ENCODE data around the gene CAPN15.

The CAPN15 gene

DNA sequence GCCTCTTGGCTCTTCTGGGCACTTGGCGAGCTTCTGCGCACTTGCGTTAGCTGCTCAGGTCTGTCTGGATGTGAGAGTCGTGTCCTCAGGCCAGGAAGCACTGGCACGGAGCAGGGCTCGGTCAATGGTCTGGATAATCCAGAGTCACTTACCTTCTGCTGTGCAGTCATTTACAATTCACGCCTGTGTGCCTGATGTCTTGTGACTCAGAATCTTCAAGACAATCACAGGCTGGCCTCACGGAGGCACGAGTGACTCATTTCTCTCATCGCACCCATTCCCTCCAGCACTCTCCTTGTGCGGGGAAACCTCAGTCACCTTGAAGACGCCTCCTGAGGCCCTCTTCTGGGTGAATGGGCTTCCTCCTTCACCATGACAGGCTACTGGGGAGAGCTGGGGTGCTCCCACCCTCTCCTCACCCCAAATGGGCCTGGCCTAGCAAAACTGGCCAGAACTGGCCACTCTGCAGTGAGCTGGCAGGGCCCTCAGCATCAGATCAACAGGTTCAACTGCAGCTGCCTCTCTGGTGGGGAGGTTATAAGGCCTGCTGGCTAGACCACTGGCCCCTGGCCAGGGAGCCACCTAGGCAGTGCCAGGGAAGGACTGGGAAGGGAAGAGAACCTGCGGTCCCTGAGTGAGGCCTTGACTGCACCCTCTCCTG, 1.9 kb upstream of the CAPN15 start:
- DNase-seq (ENCODE audit: low spot score) = peak; percentile 73

DNA sequence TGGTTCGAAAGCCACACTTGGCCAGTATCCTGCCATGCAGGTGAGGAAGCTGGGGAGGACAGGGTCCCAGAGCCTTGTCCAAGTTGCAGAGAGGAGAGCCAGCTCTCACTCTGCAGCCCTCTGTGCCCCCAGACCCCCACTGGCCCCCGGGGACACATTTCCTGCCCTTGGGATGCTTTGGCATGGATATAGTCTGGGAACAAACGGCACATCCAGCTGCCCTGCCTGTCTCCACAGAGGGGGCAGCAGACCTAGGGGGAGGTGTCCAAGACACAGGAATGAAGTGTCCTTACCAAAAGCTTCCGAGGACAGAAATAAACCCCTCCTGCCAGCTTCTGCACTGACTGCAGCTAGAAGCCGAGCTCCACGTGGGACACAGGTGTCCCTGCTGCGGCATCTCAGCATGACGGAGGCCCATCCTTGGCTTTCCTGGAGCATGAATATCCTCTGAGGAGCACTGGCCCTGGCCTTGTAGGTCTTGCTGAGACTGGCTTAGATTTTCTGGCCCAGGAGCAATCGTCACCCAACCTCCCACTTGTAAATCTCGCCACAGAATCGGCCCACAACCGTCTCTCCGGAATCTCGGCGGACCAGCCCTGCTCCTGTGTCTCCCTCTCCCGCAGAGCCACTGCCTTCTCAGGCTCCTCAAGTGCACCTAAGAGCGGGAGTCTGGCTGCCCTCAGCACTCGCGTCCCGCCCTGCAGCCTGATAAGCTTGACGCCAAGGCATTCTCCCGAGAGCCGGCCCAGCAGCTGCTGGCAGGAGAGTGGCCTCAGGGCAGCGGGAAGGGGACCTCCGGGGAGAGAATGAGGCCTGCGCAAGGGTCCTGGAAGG, 1.1 kb upstream of the CAPN15 start:
- no peak for DNase-seq (ENCODE audit: low spot score)

DNA sequence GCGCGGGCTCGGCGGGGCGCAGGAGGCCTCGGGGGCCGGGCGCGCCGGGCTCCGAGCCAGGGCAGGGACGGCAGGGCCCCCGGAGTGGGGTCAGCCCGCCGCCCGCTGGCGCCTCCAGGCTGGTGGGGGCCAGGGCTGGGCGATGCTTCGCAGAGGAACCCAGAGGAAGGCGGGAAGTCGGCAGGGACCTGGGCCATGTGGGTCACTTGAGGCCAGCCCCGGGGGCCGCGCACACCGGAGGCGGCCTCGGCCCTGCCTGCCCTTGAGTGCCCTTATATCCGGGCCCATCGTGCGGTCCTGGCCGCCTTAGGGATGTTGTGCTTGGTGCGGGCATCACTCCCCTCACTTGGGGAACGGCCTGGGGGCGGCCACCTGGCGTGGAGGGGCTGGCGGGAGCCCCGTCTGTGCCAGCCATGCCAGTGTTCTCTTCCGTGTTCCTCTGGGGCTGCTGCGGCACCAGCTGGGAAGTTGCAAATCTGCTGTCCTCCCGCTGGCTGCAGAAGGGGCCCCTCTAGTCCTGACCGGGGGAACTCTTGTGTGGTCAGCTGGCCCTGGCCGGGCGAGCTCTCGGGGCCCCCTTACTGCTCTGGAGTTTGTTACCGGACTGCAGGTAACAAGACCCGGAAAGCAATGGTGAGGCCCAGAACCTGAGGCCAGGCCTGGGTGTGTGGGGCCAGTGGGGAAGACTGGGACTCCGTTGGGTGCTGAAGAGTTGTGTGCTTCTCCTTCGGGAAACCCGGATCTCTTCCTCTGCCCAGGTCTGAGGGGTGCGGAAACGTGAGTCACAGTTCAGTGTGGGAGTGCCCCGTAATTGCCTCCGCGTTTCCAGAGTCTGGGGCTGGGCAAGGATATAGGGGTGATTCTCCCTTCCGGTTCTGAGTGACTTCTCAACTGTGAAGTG, 849 bp downstream of the CAPN15 start:
- peak; percentile 32 for DNase-seq (ENCODE audit: low spot score)

- peak; percentile 28 for DNase-seq (ENCODE audit: low spot score)
These were observed 1.6 kb downstream of the CAPN15 start for GRCh38 chr16:529012-529575.

DNA sequence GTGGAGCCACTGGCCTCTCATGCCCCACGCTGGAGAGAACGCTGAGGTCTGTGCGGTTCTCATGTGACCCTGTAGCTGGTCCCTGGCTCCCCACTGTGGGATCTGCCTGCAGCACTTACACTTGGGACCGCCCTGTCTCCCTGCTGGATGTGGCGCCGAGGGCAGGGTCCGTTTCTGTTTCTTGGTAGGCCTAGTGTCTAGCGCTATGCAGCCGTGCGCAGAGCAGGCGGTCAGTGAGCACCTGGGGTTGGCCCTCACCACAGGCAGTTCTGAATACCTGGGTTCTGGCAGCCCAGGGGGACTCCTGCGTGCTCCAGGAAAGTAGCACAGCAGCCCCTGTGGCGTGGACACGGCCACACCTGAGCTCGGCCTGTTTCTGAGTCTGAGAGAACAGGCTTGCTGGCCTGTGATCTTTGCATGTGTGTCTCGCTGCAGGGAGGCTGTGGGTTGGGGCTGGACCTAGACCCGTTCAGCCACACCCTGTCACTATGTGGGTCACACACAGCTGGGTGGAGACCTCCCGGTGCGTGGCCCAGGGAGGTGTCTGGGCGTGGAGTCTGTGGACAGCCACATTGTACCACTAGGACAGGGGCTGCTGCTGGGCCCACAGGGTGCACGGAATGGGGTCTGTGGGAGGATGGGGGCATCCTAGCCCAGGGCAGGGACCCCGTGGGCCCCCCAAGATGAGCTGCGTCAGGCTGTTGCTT, 2.8 kb downstream of the CAPN15 start:
- no peak for DNase-seq (ENCODE audit: low spot score)

DNA sequence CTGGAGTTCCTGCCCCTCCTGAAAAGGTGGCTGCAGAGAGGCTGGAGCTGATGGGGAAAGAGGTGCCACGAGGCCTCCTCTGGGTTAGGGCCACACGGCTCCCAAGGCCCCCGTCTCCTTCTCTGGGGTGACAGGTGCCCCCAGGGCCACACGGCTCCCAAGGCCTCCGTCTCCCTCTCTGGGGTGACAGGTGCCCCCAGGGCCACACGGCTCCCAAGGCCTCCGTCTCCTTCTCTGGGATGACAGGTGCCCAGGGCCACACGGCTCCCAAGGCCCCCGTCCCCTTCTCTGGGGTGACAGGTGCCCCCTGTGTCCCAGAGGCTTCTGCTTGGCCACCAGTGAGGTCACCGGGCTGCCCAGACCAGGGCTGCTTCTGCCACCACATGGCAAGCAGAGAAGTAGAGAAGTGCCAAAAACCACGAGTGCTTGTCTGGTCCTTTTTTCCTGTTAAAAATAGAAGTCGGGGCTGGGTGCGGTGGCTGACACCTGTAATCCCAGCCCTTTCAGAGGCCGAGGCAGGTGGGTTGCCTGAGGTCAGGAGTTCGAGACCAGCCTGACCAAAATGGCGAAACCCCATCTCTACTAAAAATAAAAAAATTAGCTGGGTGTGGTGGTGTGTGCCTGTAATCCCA, 4.1 kb downstream of the CAPN15 start:
- no peak for DNase-seq (ENCODE audit: low spot score)

DNA sequence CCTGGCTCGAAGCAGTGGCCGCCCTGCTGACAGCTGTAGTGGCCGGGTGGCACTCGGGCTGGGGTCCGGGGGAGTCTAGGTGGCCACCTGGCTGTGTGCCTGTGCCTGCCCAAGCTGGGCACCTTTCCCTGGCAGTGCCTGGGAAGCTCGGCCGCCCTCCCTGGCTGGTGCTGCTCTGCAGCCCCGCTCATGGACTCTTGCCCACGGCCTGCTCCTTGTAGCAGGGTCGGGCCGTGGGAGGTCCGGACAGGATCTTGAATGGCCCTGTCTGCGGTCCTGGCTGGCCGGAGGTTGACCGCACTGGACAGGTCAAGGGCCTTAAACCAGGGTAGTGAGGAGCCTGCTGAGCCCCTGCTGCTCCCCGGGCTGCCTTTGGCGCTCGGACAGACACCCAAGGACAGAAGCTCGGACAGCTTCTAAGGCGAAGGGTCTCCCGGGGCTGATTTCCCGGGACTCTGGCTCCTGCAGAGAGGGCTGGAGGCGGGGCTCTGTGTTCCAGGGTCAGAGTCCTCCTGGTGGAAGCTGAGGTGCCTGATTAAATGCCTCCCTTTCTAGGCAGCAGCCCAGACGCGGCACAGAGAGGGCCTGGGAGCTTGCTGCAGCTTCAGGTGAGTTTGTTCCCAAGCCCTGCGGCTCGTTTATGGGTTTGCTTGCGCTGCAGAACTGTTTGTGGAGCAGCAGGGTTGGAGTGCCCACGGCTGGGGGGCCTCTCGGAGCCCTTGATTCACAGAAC, 6.0 kb downstream of the CAPN15 start:
- no peak for DNase-seq (ENCODE audit: low spot score)

DNA sequence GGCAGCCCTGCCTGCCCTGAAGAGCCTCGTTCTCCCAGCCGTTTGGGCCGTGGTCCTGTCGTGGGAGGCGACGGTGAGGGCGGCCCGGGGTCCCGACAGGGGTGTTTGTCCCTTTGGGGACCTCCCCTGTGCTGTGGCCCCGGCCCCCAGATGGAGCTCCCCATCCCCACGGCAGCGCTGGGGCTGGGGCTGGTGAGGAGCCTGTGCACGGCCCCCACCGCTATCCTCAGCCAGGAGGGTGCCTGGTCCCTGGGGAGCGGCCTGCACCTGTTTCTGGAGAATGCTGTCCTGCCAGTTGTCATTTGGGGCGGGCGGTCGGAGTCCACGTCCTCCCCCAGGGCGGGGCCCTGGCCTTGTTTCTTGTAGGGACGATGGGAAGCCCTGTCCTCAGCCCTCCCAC, 6.6 kb downstream of the CAPN15 start:
- DNase-seq (ENCODE audit: low spot score) = no peak

GRCh38 chr16:534856-535445, 7.4 kb downstream of the CAPN15 start:
- DNase-seq (ENCODE audit: low spot score) = no peak

GRCh38 chr16:535446-536405, 8.2 kb downstream of the CAPN15 start:
- DNase-seq (ENCODE audit: low spot score) = no peak

- DNase-seq (ENCODE audit: low spot score) = no peak
These were observed 9.2 kb downstream of the CAPN15 start for GRCh38 chr16:536746-537145.

DNA sequence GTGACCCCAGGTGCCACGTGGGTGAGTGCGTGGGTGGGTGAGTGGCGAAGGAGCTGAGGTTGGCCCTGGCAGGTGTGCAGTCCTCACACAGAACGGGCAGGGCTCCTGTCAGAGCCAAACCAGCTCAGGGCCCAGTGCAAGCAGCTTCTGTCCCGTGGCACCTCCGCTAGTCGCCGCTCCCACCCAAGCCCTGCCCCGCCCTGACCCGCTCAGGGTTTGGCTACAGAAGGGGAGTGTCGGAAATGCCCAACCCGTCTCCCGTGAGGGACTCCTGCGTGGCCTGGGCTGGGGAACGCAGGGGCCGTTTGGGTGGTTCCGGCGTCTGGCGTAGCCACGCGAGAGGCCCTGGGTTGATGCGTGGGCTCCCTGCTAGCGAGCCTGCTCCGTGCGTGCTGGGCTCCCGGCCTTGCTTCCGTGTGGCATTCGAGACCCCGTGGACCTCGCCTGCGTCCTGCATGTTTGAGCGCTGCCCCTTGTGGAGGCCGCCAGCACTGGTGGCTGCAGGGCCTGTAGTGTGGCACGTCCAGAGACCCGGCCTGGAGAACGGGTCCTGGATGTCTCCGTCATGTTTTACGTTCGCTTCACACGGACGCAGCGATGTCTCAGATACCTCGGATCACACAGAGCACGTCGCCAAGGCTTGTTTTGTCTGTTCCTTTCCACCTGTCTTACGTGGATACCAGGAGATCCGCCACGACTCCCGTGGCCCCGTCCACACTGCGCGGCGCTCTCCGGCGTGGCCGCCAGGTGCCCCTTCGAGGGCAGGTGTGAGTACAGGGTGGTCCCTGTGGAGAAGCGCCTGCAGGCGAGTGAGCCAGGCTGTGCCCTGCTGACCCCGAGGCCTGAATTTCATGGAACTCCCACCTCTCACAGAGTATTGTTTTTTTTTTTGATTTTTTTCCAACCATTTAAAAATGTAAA, 10.2 kb downstream of the CAPN15 start:
- no peak for DNase-seq (ENCODE audit: low spot score)

DNA sequence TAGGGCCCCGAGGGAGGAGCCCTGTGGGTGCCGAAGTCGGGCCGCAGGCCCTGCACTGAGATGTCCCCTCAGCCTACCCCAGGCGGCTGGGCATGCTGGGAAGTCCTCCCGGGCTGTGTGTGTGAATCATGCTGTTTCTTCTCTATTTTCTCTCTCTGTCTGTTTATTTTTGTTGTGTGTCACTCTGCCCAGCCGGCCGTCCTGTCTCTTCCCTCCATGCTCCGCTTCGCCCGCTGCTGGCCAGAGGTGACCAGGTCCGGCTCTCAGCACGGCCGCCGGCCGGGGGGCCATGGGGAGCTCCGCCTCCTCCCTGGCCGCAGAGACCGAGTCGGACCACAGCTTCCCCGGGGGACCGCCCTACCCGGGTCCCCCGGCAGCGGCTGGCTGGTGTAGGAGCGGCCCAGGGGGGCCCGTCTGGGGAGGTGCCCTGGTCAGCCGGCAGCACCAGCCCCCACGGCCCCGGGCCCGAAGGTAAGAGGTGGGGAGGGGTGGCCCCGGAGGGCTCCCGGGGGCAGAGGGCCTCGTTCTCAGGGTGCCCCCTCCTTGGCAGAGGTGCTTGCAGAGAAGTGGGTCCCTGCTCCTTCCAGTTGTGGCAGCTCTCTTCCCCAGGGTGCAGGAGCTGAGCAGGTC, 12.5 kb downstream of the CAPN15 start:
- no peak for DNase-seq (ENCODE audit: low spot score)

GRCh38 chr16:540645-541340, 13.3 kb downstream of the CAPN15 start:
- no peak for DNase-seq (ENCODE audit: low spot score)

GRCh38 chr16:543301-544164, 16.0 kb downstream of the CAPN15 start:
- DNase-seq (ENCODE audit: low spot score) = no peak

- no peak for DNase-seq (ENCODE audit: low spot score)
These were observed 17.0 kb downstream of the CAPN15 start for GRCh38 chr16:544517-544916.
